Astrocyte (in vitro differentiated cells and primary cell): Measurements from ENCODE around the gene ZNF273. TPM values are rescaled to one million over a fixed set of nuclear protein-coding genes. Genes with fewer than 3 reads are reported as not detected.

ENCODE experiments used
- DNase-seq: peaks from one replicate; pipeline ENCODE4 v3.0.0-alpha.2; 2010; ENCODE audit warnings: low read depth
- FAIRE-seq: peaks from 2 replicates; lab custom pipeline; 2011; peaks lifted over from hg19 to GRCh38; lab: Jason Lieb, UNC
- H2AFZ ChIP-seq: 2 replicates; pipeline ENCODE4 v1.6.0; 2012; ENCODE audit warnings: low read depth, low read length, inconsistent platforms
- H3K27ac ChIP-seq: 2 replicates; pipeline ENCODE4 v1.5.1; 2011; ENCODE audit warnings: low read depth, low read length, inconsistent platforms
- H3K27me3 ChIP-seq: 2 replicates; pipeline ENCODE4 v1.6.0; 2011; ENCODE audit warnings: low read length, inconsistent platforms; ENCODE audit not compliant: insufficient read depth
- H3K36me3 ChIP-seq: 2 replicates; pipeline ENCODE4 v1.5.1; 2011; ENCODE audit warnings: low read length, inconsistent platforms; ENCODE audit not compliant: insufficient read depth
- H3K4me1 ChIP-seq: 2 replicates; pipeline ENCODE4 v1.5.1; 2011; ENCODE audit warnings: low read length, inconsistent platforms; ENCODE audit not compliant: insufficient read depth
- H3K4me2 ChIP-seq: 2 replicates; pipeline ENCODE4 v1.6.0; 2012; ENCODE audit warnings: low read length, inconsistent platforms
- H3K4me3 ChIP-seq: 2 replicates; pipeline ENCODE4 v1.5.1; 2011; ENCODE audit warnings: low read depth, mild to moderate bottlenecking, low read length, inconsistent platforms; ENCODE audit not compliant: insufficient read depth
- H3K79me2 ChIP-seq: 2 replicates; pipeline ENCODE4 v1.6.0; 2012; ENCODE audit warnings: mild to moderate bottlenecking, low read length, inconsistent platforms; ENCODE audit not compliant: insufficient read depth
- H3K9ac ChIP-seq: 2 replicates; pipeline ENCODE4 v1.6.0; 2012; ENCODE audit warnings: mild to moderate bottlenecking, low read length, inconsistent platforms
- H3K9me3 ChIP-seq: 2 replicates; pipeline ENCODE4 v1.5.1; 2012; ENCODE audit warnings: low read depth, mild to moderate bottlenecking, low read length, inconsistent platforms; ENCODE audit not compliant: insufficient read depth
- H4K20me1 ChIP-seq: 2 replicates; pipeline ENCODE4 v1.6.0; 2012; ENCODE audit warnings: low read length, inconsistent platforms; ENCODE audit not compliant: insufficient read depth
- H3K27ac Mint-ChIP-seq: one replicate; pipeline ENCODE4 v1.8.0; 2021; ENCODE audit warnings: mild to moderate bottlenecking, mixed read lengths; ENCODE audit not compliant: unreplicated experiment
- H3K27me3 Mint-ChIP-seq: one replicate; pipeline ENCODE4 v1.8.0; 2021; ENCODE audit warnings: low read depth, mixed read lengths; ENCODE audit not compliant: unreplicated experiment
- H3K36me3 Mint-ChIP-seq: one replicate; pipeline ENCODE4 v1.8.0; 2021; ENCODE audit warnings: low read depth, mixed read lengths; ENCODE audit not compliant: unreplicated experiment
- H3K4me1 Mint-ChIP-seq: one replicate; pipeline ENCODE4 v1.8.0; 2021; ENCODE audit warnings: low read depth, mixed read lengths; ENCODE audit not compliant: unreplicated experiment
- H3K4me3 Mint-ChIP-seq: one replicate; pipeline ENCODE4 v1.8.0; 2021; ENCODE audit warnings: mild to moderate bottlenecking, moderate library complexity, mixed read lengths; ENCODE audit not compliant: unreplicated experiment
- H3K9me3 Mint-ChIP-seq: one replicate; pipeline ENCODE4 v1.8.0; 2021; ENCODE audit warnings: mild to moderate bottlenecking, mixed read lengths; ENCODE audit not compliant: unreplicated experiment
- CTCF ChIP-seq: IDR thresholded peaks from 2 replicates; pipeline ENCODE4 v1.5.1; 2011; ENCODE audit warnings: low read depth, mild to moderate bottlenecking, inconsistent platforms, low read length, moderate library complexity; ENCODE audit not compliant: insufficient read depth
- EZH2 ChIP-seq: IDR thresholded peaks from 2 replicates; pipeline ENCODE4 v1.6.1; 2012; ENCODE audit warnings: mild to moderate bottlenecking, low read length, inconsistent platforms; ENCODE audit not compliant: insufficient read depth
- total RNA-seq: library from RNA; stranded (reverse); gene quantifications from 2 replicates; pipeline ENCODE4 v1.2.1, GENCODE V29; 2021

The ZNF273 gene
- total RNA-seq, 1 donor from 2014 or later, result 5.0 TPM

DNA sequence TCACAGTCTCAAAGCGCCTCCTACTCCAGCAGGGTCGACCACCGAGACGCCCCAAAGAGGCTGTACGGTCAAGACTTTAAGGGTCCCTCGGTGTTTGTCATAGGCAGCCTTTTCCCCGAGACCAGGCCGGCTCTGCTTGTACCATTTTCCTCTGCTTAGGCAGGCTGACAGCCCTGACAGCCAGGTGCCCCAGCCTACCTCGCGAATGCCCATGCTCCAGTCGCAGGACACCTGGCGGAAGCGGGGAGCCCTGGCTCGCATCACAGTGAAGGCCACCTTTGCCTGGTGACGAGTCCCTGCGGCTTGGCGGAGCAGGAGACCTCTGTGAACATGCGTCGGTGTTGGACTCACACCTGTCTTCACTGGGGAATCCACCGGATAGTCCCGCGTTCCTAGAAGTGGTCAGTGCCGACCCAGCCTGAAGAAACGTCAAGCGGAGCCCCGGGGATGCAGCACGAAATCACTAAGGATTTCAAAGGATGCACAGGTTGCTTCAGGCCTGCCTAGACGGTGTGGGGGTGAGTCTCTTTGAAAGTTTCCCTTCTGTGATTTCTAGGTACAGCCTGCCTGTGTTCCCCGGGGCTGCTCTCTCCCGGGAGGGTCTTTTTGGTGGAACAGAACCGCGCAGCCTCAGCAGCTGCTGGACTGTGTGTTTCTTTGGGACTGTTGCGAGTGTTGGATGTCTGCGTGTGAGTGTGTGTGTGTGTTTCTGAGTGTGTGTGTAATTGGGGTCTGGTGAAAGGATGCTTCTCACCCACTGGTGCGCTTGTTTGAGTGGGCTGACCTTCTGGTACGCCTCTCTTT lies 30.5 kb upstream of the ZNF273 start:
- H3K9ac ChIP-seq, result no peak overlapping the region
- DNase-seq (no peak), FAIRE-seq (no peak)
- H3K4me1 ChIP-seq, result no peaks in the 10 kb centered on the region
- H3K27ac ChIP-seq, result no peak overlapping the region
- no peak overlapping the region for H2AFZ ChIP-seq
- H3K4me1 Mint-ChIP-seq, result no peaks in the 10 kb centered on the region
- H3K27me3 ChIP-seq, result no peaks in the 10 kb centered on the region
- no peak overlapping the region for H3K4me3 ChIP-seq
- peak overlapping the region; percentile 40 for H3K4me3 Mint-ChIP-seq
- H3K9me3 ChIP-seq, result peaks cover 10% of the 10 kb centered on the region
- H4K20me1 ChIP-seq, result no peaks in the 10 kb centered on the region
- H3K27me3 Mint-ChIP-seq, result peaks cover 26% of the 10 kb centered on the region
- TF ChIP-seq CTCF (no peak), EZH2 (no peak)
- peaks cover 1% of the 10 kb centered on the region for H3K36me3 Mint-ChIP-seq
- peaks cover 43% of the 10 kb centered on the region for H3K9me3 Mint-ChIP-seq
- H3K27ac Mint-ChIP-seq, result no peak overlapping the region
- no peaks in the 10 kb centered on the region for H3K36me3 ChIP-seq
- H3K79me2 ChIP-seq, result no peaks in the 10 kb centered on the region
- no peak overlapping the region for H3K4me2 ChIP-seq

DNA sequence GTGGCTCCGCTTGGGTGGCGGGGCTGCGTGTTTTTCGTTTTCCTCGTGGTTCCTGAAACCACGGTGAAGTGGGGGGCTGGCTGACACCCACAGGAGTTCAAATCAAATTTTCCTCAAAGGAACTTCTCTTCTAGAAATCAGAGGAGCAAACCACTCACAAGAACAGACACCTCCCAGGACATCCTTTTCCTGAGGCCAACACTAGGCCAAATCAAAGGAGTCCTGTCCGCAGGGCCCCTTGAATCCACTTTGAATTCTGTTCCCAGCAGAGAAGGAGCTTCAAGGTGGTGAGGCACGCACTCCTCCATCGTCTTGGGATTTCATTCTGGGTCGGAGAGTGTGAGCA lies 29.9 kb upstream of the ZNF273 start:
- H4K20me1 ChIP-seq, result no peaks in the 10 kb centered on the region
- H3K36me3 Mint-ChIP-seq, result peaks cover 1% of the 10 kb centered on the region

More for the DNA sequence above, 29.9 kb upstream of the ZNF273 start:
- TF ChIP-seq CTCF (no peak), EZH2 (no peak)
- H2AFZ ChIP-seq, result no peak overlapping the region
- H3K27me3 ChIP-seq, result no peaks in the 10 kb centered on the region
- no peaks in the 10 kb centered on the region for H3K36me3 ChIP-seq
- H3K9me3 Mint-ChIP-seq, result peaks cover 46% of the 10 kb centered on the region
- FAIRE-seq, result no peak
- no peak overlapping the region for H3K27ac Mint-ChIP-seq
- no peak for DNase-seq
- H3K9me3 ChIP-seq, result peaks cover 10% of the 10 kb centered on the region
- no peak overlapping the region for H3K4me2 ChIP-seq
- no peaks in the 10 kb centered on the region for H3K79me2 ChIP-seq
- H3K4me1 Mint-ChIP-seq, result no peaks in the 10 kb centered on the region
- no peak overlapping the region for H3K27ac ChIP-seq
- H3K4me3 ChIP-seq, result no peak overlapping the region
- no peak overlapping the region for H3K4me3 Mint-ChIP-seq
- H3K4me1 ChIP-seq, result no peaks in the 10 kb centered on the region
- no peak overlapping the region for H3K9ac ChIP-seq
- H3K27me3 Mint-ChIP-seq, result peaks cover 23% of the 10 kb centered on the region
